Measurements from ENCODE around the gene ABCD1.

ABCD1 gene

DNA sequence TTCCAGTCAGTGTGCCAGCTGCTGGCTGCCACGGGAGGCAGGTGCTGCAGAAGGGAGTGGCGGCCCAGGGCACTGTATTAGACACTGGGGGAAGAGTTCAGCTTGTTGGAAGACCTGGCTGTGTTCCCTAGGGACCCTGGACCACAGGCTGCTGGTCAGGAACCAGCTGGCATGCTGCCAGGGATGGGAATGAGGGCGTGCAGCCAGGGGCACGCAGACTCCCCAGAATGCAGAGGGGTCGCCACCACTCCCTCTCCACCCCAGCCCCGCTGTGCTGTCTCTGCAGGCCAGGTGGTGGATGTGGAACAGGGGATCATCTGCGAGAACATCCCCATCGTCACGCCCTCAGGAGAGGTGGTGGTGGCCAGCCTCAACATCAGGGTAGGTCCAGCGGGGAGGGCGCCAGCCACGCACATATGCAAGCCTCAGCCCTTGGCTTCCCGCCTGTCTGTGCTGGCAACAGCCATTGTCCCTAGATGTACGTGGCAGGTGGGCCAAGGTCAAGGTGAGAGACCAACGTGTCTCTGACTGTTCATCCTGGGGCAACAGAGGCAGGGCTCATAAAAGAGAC is 12.3 kb downstream of the ABCD1 start:
- Histone ChIP-seq H3K4me2 (ENCODE audit: low read depth, low read length, poor library complexity, severe bottlenecking) (no peak overlapping the region), H3K9ac (ENCODE audit: low read depth, low read length, poor library complexity, severe bottlenecking) (no peak overlapping the region), H4K20me1 (ENCODE audit: insufficient read depth, low read length, poor library complexity, severe bottlenecking) (no peaks in the 10 kb centered on the region), H3K79me2 (ENCODE audit: insufficient read depth, low read length) (no peaks in the 10 kb centered on the region), H3K9me2 (replicated peaks; ENCODE audit: low read depth, low read length) (no peaks in the 10 kb centered on the region), H3K36me3 (ENCODE audit: insufficient read depth, low read length) (no peaks in the 10 kb centered on the region), H3F3A (ENCODE audit: low read depth) (no peaks in the 10 kb centered on the region), H3K27me3 (ENCODE audit: insufficient read depth, low read length, poor library complexity, severe bottlenecking) (no peaks in the 10 kb centered on the region), H2AFZ (ENCODE audit: low read length) (no peak overlapping the region), H3K9me3 (ENCODE audit: insufficient read depth, low read depth, low read length) (no peaks in the 10 kb centered on the region), H3K4me3 (ENCODE audit: low read length, poor library complexity, severe bottlenecking) (no peak overlapping the region), H3K4me1 (ENCODE audit: insufficient read depth, low read length, poor library complexity, severe bottlenecking) (peaks cover 9% of the 10 kb centered on the region)
- TF ChIP-seq, protein P1, sequence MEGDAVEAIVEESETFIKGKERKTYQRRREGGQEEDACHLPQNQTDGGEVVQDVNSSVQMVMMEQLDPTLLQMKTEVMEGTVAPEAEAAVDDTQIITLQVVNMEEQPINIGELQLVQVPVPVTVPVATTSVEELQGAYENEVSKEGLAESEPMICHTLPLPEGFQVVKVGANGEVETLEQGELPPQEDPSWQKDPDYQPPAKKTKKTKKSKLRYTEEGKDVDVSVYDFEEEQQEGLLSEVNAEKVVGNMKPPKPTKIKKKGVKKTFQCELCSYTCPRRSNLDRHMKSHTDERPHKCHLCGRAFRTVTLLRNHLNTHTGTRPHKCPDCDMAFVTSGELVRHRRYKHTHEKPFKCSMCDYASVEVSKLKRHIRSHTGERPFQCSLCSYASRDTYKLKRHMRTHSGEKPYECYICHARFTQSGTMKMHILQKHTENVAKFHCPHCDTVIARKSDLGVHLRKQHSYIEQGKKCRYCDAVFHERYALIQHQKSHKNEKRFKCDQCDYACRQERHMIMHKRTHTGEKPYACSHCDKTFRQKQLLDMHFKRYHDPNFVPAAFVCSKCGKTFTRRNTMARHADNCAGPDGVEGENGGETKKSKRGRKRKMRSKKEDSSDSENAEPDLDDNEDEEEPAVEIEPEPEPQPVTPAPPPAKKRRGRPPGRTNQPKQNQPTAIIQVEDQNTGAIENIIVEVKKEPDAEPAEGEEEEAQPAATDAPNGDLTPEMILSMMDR (conservative IDR thresholded peaks at IDR 0.05; ENCODE audit: low read length), result no peak
- TF ChIP-seq EZH2phosphoT487 (IDR thresholded peaks at IDR 0.05; ENCODE audit: borderline replicate concordance), result no peak

DNA sequence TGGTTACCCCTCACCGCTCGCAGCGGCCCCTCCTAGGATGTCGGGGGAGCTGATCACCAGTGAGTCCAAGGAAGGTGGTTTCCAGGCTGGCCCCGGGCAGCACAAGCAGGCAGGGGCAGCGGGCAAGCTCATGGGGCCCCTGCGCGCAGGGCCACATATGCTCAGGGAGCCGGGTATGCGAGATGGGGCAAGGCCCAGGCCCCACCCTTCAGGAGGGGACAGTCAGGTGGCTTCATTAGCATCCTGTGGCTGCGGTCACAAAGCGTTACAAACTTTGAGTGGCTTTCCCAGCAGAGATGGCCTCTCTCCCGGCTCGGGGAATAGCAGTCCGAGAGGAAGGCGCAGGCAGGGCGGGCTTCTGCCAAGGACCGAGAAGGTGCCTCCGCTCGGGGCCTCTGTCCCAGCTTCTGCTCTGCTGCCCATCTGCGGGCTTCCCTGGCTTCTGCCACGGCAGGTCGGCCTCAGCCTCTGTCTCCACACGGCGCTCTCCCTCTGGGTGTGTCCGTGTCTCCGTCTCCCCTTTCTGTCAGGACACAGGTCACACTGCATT is 13.5 kb downstream of the ABCD1 start:
- no peaks in the 10 kb centered on the region for H3K79me2 ChIP-seq (ENCODE audit: insufficient read depth, low read length)
- no peak overlapping the region for H3K4me3 ChIP-seq (ENCODE audit: low read length, poor library complexity, severe bottlenecking)
- peaks cover 9% of the 10 kb centered on the region for H3K4me1 ChIP-seq (ENCODE audit: insufficient read depth, low read length, poor library complexity, severe bottlenecking)
- H4K20me1 ChIP-seq (ENCODE audit: insufficient read depth, low read length, poor library complexity, severe bottlenecking), result no peaks in the 10 kb centered on the region
- TF ChIP-seq, protein P1 (conservative IDR thresholded peaks at IDR 0.05; ENCODE audit: low read length), result no peak
- TF ChIP-seq EZH2phosphoT487 (IDR thresholded peaks at IDR 0.05; ENCODE audit: borderline replicate concordance), result no peak
- H3K9me3 ChIP-seq (ENCODE audit: insufficient read depth, low read depth, low read length), result no peaks in the 10 kb centered on the region
- no peak overlapping the region for H3K4me2 ChIP-seq (ENCODE audit: low read depth, low read length, poor library complexity, severe bottlenecking)
- no peaks in the 10 kb centered on the region for H3K9me2 ChIP-seq (replicated peaks; ENCODE audit: low read depth, low read length)
- H3K27me3 ChIP-seq (ENCODE audit: insufficient read depth, low read length, poor library complexity, severe bottlenecking), result no peaks in the 10 kb centered on the region
- H3K36me3 ChIP-seq (ENCODE audit: insufficient read depth, low read length), result no peaks in the 10 kb centered on the region
- no peak overlapping the region for H2AFZ ChIP-seq (ENCODE audit: low read length)
- no peaks in the 10 kb centered on the region for H3F3A ChIP-seq (ENCODE audit: low read depth)
- no peak overlapping the region for H3K9ac ChIP-seq (ENCODE audit: low read depth, low read length, poor library complexity, severe bottlenecking)

DNA sequence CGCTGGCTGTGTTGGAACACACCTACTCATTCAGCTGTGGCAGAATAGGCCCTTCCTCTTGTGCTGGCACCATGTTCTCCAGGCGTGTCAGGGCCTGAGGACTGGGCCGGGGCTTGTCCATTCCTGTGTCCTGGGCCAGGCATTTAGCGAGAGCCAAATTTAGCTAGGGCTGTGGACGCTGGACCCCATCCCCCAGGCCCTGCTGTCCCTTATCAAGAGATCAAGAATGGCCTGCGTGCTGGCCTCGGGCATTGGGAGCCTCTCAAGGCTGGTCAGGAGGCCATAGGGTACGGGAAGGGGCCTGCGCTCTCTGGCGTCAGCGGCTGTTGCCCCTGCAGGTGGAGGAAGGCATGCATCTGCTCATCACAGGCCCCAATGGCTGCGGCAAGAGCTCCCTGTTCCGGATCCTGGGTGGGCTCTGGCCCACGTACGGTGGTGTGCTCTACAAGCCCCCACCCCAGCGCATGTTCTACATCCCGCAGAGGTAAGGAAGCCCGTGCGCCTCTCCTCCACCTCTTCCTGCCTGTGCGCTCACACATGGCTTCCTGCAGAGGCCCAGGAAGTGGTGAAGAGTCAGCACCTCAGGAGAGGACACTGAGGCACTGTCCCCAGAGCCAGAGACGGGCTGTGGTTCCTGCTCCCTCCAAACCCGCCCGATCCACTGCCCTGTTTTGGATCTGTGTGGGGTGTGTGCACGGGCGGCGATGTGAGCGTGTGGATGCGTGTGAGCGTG is 15.3 kb downstream of the ABCD1 start:
- H3K4me3 ChIP-seq (ENCODE audit: low read length, poor library complexity, severe bottlenecking), result no peak overlapping the region
- H3K4me2 ChIP-seq (ENCODE audit: low read depth, low read length, poor library complexity, severe bottlenecking), result no peak overlapping the region
- H3K4me1 ChIP-seq (ENCODE audit: insufficient read depth, low read length, poor library complexity, severe bottlenecking), result peaks cover 9% of the 10 kb centered on the region
- no peaks in the 10 kb centered on the region for H4K20me1 ChIP-seq (ENCODE audit: insufficient read depth, low read length, poor library complexity, severe bottlenecking)
- no peaks in the 10 kb centered on the region for H3F3A ChIP-seq (ENCODE audit: low read depth)
- TF ChIP-seq, protein P1 (conservative IDR thresholded peaks at IDR 0.05; ENCODE audit: low read length), result no peak
- TF ChIP-seq EZH2phosphoT487 (IDR thresholded peaks at IDR 0.05; ENCODE audit: borderline replicate concordance), result no peak
- no peaks in the 10 kb centered on the region for H3K9me3 ChIP-seq (ENCODE audit: insufficient read depth, low read depth, low read length)
- H3K79me2 ChIP-seq (ENCODE audit: insufficient read depth, low read length), result no peaks in the 10 kb centered on the region
- no peak overlapping the region for H2AFZ ChIP-seq (ENCODE audit: low read length)
- H3K27me3 ChIP-seq (ENCODE audit: insufficient read depth, low read length, poor library complexity, severe bottlenecking), result no peaks in the 10 kb centered on the region
- H3K9me2 ChIP-seq (replicated peaks; ENCODE audit: low read depth, low read length), result no peaks in the 10 kb centered on the region
- no peaks in the 10 kb centered on the region for H3K36me3 ChIP-seq (ENCODE audit: insufficient read depth, low read length)
- no peak overlapping the region for H3K9ac ChIP-seq (ENCODE audit: low read depth, low read length, poor library complexity, severe bottlenecking)
